CD4-positive, alpha-beta T cell treated with Interleukin-2 at 100 ng/mL for 4 hours (primary cell): Measurements from ENCODE around the gene PES1.
"Not testable (repeated sequence)": the region's sequence is repeated elsewhere in the genome, so short reads cannot be mapped to it uniquely, and the experiment has no call there.

Source experiments
- DNase-seq: peaks from one replicate; pipeline ENCODE4 v3.0.0-alpha.2; 2020; ENCODE audit warnings: low spot score

PES1 gene

DNA sequence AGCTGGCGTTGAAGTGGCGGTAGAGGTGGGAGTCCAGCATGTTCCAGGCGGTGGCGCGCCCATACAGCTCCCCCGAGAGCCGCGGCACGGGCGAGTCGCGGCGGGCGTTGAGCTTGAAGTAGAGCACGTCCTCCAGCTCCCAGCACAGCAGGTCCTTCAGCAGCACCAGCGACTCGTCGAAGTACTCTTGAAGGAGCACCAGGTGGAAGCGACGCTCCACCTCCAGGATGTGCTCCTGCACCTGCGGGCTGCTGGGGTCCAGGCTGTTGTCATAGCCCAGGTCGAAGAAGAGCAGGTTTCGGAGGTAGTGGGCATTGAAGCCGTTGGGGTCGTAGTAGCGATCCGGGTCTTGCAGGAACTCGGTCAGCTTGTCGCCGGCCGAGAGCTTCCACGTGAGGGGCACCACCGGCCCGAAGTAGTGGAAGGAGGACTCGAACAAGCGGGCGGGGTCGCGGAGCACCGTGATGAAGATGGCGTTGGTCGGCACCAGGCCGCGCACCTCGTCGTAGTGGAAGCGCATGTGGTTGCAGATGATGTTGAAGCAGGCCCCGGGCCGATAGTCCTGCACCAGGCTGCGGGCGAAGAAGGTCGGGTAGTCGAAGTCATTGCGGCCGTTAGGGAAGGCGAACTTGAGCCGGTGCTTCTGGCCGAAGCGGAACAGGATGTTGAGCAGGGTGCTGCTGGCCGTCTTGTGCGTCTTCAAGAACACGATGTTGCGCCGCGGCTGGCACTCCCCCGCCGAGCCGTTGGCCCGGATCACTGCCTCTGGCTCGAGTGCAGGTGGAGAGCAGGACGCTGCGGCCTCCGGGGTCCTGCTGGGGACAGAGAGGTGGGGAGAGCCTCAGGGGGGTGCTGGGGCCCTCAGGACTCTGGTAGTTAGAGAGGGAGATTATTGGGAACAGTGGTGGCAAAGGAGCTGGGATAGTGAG is 36.2 kb downstream of the PES1 start:
- no peak for DNase-seq

DNA sequence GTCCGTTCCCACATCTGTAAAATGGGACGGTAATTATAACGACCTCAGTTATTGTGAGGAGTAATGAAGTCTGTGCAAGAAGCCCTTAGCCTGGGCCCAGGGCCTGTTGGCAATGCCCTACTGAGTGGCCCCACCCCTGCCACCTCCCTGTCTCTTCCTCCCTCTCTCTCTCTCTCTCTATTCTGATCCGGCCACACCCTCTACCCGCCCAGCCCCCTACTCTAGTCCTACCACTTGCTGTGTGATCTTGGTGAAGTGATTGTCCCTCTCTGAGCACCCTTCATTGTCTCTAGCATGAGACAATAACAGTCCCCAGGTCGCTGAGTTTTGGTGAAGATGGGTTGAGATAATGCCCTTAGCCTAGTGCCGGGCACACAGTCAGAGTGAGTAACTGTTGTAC is 37.7 kb downstream of the PES1 start:
- no peak for DNase-seq

GRCh38 chr22:30552719-30553118 is 39.0 kb downstream of the PES1 start:
- no peak for DNase-seq

DNA sequence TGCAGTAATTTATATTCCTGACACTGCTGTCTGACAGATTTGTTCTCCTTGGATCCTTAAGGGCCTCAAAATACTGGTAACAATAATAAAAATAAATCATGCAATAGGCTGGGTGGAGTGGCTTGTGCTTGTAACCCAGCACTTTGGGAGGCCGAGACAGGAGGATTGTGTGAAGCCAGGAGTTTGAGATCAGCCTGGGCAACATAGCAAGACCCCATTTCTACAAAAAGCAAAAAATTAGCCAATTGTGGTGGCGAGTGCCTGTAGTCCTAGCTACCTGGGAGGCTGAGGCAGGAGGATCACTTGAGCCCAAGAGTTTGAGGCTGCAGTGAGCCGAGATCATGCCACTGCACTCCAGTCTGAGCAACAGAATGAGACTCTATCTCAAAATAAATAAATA is 39.9 kb downstream of the PES1 start:
- DNase-seq: not testable (repeated sequence)

GRCh38 chr22:30547188-30547587 is 44.5 kb downstream of the PES1 start:
- DNase-seq: no peak

DNA sequence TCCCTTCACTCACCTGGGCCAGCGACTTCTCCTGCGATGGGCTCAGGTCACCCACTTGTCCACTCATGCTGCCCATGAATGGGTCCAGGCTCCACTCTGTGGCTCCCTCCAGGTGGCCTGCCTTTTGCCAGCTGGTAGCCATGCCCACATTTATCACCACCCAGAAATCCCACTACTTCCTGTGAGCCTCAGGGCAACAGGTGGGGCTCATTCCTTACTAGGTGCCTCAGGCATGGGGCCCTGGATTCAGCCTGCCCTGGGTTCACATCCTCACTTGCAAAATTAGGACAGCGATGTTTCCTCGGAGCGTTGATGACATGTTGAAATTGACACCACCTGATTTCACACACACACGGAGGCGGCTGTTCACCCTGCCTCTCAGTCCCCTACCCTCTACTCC is 45.1 kb downstream of the PES1 start, which contains the start of gene SEC14L6:
Gene SEC14L6 (minus strand): TSS at position 126 of the 400 bp plus-strand sequence. CDS start 59 bp downstream, at position 67.
- DNase-seq: no peak

DNA sequence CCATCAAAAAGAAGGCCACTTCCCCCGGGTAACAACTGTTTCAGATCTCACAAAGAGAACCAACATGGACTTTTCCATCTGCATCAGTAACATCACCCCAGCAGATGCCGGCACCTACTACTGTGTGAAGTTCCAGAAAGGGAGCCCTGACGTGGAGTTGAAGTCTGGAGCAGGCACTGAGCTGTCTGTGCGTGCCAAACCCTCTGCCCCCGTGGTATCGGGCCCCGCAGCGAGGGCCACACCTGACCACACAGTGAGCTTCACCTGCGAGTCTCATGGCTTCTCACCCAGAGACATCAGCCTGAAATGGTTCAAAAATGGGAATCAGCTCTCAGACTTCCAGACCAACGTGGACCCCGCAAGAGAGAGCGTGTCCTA is 48.9 kb downstream of the PES1 start:
- DNase-seq: no peak

DNA sequence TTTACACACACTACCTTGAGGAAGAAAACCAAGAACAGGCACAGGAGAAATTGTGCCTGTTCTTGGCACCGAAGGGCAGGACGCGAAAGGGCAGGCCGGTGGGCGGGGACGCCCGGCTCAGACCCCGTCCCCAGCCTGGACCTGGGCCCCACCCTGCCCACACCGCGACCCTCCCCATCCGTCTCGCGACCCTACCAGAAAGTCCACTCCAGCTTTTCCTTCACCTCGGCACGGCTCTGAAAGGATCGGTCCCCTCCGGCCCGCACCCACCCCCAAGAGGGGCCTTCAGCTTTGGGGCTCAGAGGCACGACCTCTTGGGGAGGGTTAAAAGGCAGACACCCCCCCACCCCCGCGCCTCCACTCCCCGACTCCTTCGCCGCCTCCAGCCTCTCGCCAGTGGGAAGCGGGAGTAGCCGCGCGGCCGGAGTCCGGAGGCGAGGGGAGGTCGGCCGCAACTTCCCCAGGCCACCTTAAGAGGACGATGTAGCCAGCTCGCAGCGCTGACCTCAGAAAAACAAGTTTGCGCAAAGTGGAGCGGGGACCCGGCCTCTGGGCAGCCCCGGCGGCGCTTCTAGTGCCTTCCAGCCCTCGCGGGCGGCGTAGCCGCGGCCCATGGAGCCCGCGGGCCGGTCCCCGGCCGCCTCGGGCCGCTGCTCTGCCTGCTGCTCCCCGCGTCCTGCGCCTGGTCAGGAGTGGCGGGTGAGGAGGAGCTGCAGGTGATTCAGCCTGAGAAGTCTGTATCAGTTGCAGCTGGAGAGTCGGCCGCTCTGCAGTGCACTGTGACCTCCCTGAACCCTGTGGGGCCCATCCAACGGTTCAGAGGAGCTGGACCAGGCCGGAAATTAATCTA is 49.5 kb downstream of the PES1 start:
- no peak for DNase-seq

- not testable (repeated sequence) for DNase-seq
Observed at GRCh38 chr22:30541511-30541910, 50.2 kb downstream of the PES1 start.

- DNase-seq: no peak
Observed at GRCh38 chr22:30539368-30539767, 52.3 kb downstream of the PES1 start.

GRCh38 chr22:30538280-30538679 is 53.4 kb downstream of the PES1 start:
- no peak for DNase-seq

GRCh38 chr22:30537083-30537731 is 54.5 kb downstream of the PES1 start:
- no peak for DNase-seq

- no peak for DNase-seq
Observed at GRCh38 chr22:30535182-30535581, 56.5 kb downstream of the PES1 start.

DNA sequence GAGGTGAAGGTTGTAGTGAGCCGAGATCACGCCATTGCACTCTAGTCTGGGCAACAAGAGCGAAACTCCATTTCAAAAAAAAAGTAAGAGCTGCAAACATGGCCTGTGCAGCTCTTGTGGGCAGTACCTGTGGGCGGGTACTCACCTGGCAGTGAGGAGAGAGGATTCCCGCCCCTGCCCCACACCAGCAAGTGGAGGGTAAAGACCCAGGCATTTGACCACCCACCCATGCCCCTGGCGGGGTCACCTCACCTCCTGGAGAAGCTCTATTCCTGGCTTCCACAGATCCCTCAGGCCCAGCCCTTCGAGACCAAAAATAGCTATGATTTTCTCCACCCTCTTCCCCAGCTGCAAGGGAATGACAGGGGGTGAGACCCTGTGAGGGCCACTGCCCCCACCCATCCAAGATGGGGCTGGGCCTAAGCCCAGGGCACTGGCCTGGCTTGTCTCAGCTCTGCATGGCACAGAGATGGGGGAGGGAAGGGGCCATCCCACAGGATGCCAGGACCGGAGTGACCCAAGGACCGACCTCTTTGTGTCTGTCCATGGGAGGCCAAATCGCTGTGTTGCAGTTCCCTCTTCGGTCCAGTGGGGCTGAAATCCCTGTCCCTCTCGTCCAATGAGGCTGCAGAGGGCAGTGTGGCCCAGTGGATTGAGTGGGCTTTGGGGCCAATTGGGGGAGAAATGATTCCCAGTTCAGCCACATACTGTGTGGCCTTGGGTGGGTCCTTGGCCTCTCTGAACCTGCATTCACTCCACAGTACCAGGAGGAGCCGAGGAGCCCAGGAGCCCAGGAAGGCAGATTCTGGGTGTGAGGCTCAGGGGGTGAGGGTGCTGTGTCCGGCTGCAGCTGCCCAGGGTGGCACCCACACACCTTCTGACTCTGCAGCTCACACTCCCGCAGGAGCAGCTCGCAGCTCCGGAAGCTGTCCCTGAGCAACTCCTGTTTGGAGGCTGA is 59.8 kb downstream of the PES1 start:
- DNase-seq: no peak

GRCh38 chr22:30526656-30527055 is 65.1 kb downstream of the PES1 start:
- no peak for DNase-seq
